ENCODE measurements around the gene CFAP210.
"Not testable (repeated sequence)": the region's sequence is repeated elsewhere in the genome, so short reads cannot be mapped to it uniquely, and the experiment has no call there.

The CFAP210 gene

GRCh38 chr2:169712791-169713227, 18.6 kb upstream of the CFAP210 start:
- DNase-seq (ENCODE audit: low spot score) = no peak

- DNase-seq (ENCODE audit: low spot score) = no peak
These were observed 17.7 kb upstream of the CFAP210 start for GRCh38 chr2:169711751-169712509.

- no peak for DNase-seq (ENCODE audit: low spot score)
These were observed 15.8 kb upstream of the CFAP210 start for GRCh38 chr2:169709981-169710380.

GRCh38 chr2:169709331-169709730, 15.1 kb upstream of the CFAP210 start:
- no peak for DNase-seq (ENCODE audit: low spot score)

GRCh38 chr2:169707626-169708025, 13.4 kb upstream of the CFAP210 start:
- DNase-seq (ENCODE audit: low spot score) = no peak

GRCh38 chr2:169705927-169706326, 11.7 kb upstream of the CFAP210 start:
- no peak for DNase-seq (ENCODE audit: low spot score)

- DNase-seq (ENCODE audit: low spot score) = no peak
These were observed 10.0 kb upstream of the CFAP210 start for GRCh38 chr2:169704160-169704708.

GRCh38 chr2:169702996-169703395, 8.8 kb upstream of the CFAP210 start:
- no peak for DNase-seq (ENCODE audit: low spot score)

GRCh38 chr2:169699173-169699572, 5.0 kb upstream of the CFAP210 start:
- not testable (repeated sequence) for DNase-seq (ENCODE audit: low spot score)

- no peak for DNase-seq (ENCODE audit: low spot score)
These were observed 2.2 kb upstream of the CFAP210 start for GRCh38 chr2:169696381-169696780.

GRCh38 chr2:169694894-169695260, 672 bp upstream of the CFAP210 start:
- no peak for DNase-seq (ENCODE audit: low spot score)

GRCh38 chr2:169693360-169693759, 845 bp downstream of the CFAP210 start:
- no peak for DNase-seq (ENCODE audit: low spot score)

GRCh38 chr2:169692718-169693117, 1.5 kb downstream of the CFAP210 start:
- DNase-seq (ENCODE audit: low spot score) = no peak

- DNase-seq (ENCODE audit: low spot score) = no peak
These were observed 3.2 kb downstream of the CFAP210 start for GRCh38 chr2:169690958-169691357.

GRCh38 chr2:169687943-169688342, 6.3 kb downstream of the CFAP210 start:
- not testable (repeated sequence) for DNase-seq (ENCODE audit: low spot score)

GRCh38 chr2:169686825-169687224, 7.4 kb downstream of the CFAP210 start:
- DNase-seq (ENCODE audit: low spot score) = not testable (repeated sequence)

GRCh38 chr2:169684712-169685111, 9.5 kb downstream of the CFAP210 start:
- not testable (repeated sequence) for DNase-seq (ENCODE audit: low spot score)

GRCh38 chr2:169684135-169684565, 10.1 kb downstream of the CFAP210 start:
- DNase-seq (ENCODE audit: low spot score) = no peak

GRCh38 chr2:169683425-169684134, 10.6 kb downstream of the CFAP210 start:
- DNase-seq (ENCODE audit: low spot score) = no peak

- no peak for DNase-seq (ENCODE audit: low spot score)
These were observed 11.2 kb downstream of the CFAP210 start for GRCh38 chr2:169683054-169683424.

- no peak for DNase-seq (ENCODE audit: low spot score)
These were observed 17.4 kb downstream of the CFAP210 start for GRCh38 chr2:169676850-169677249.

GRCh38 chr2:169676357-169676756, 17.8 kb downstream of the CFAP210 start:
- DNase-seq (ENCODE audit: low spot score) = no peak

GRCh38 chr2:169673921-169674320, 20.3 kb downstream of the CFAP210 start:
- DNase-seq (ENCODE audit: low spot score) = no peak

All from left forelimb (tissue), 1 donor.